Stomach (tissue), 9 donors: ENCODE data around the gene KLHL17. TPM values are rescaled to one million over a fixed set of nuclear protein-coding genes. Genes with fewer than 3 reads are reported as not detected.

ENCODE experiments used
- DNase-seq, 2 donors: peaks; one replicate each; pipeline versions ENCODE4 v3.0.0 to v3.0.0-alpha.2; 2013 to 2019
- H3K27ac ChIP-seq, 5 donors: fragments of 200-600 bp in 4 of 5; sonication (generic) in 4 of 5; one replicate each; pipeline ENCODE4 v1.5.1; 2013 to 2019; ENCODE audit warnings: mild to moderate bottlenecking in 1 of 5, moderate library complexity in 1 of 5
- H3K27me3 ChIP-seq, 3 donors: fragments of 200-600 bp; sonication (generic); one replicate each; pipeline ENCODE4 v1.5.1; 2017 to 2019; ENCODE audit warnings: mixed run types in 1 of 3
- H3K36me3 ChIP-seq, 4 donors: fragments of 200-600 bp; sonication (generic); 1 replicate in 3 of 4; 2 replicates in 1 of 4; pipeline ENCODE4 v1.5.1; 2016 to 2019
- H3K4me1 ChIP-seq, 4 donors: fragments of 200-600 bp; sonication (generic); one replicate each; pipeline ENCODE4 v1.5.1; 2016 to 2019
- H3K4me3 ChIP-seq, 4 donors: fragments of 200-600 bp; sonication (generic) in 3 of 4; one replicate each; pipeline ENCODE4 v1.5.1; 2016 to 2019; ENCODE audit warnings: mild to moderate bottlenecking in 1 of 4
- H3K9me3 ChIP-seq, 4 donors: fragments of 200-600 bp; sonication (generic); one replicate each; pipeline ENCODE4 v1.5.1; 2016 to 2019
- EP300 ChIP-seq: sonication (generic); formaldehyde crosslinking; IDR thresholded peaks from one replicate; pipeline ENCODE4 v1.6.1; 2017; ENCODE audit warnings: antibody characterized with exemption
- POLR2A ChIP-seq, 4 donors: fragments of 450-650 bp; IDR thresholded peaks; one replicate each; pipeline ENCODE4 v1.6.1; 2016; ENCODE audit warnings: antibody characterized with exemption in 4 of 4, control low read depth in 2 of 4, mild to moderate bottlenecking in 1 of 4, moderate library complexity in 1 of 4
- POLR2AphosphoS5 ChIP-seq, 3 donors: sonication (generic); formaldehyde crosslinking; IDR thresholded peaks; one replicate each; pipeline ENCODE4 v1.6.1; 2016; ENCODE audit warnings: antibody characterized with exemption in 3 of 3
- WGBS, 5 donors: extraction: QIAGEN DNeasy Blood & Tissue Kit in 3 of 5; methylation state at CpG; one replicate each; pipeline versions ENCODE4 v1.1.5 to v1.1.7; 2013 to 2018; 5-methylcytosine and 5-hydroxymethylcytosine counted together
- intact Hi-C: fragments of 100-400 bp; cut with DNase I; formaldehyde crosslinking; loops from one replicate; pipeline ENCODE4 v1.15.1; 2023; ENCODE audit warnings: low total_unique reads
- polyA plus RNA-seq, 3 donors: library from polyadenylated mRNA; stranded (reverse); fragments of 200-250 nt; gene quantifications; one replicate each; pipeline ENCODE4 v1.2.3, GENCODE V29; 2013
- total RNA-seq, 5 donors: library from RNA; depleted of rRNA; stranded (reverse); fragments of >200 nt; gene quantifications; one replicate each; pipeline versions ENCODE4 v1.1.0 to v1.2.3, GENCODE V29; 2014 to 2016
- TF ChIP-seq, protein P1 (sequence below), 7 experiments: fragments of 450-650 bp in 4 of 7; fragments of 200-600 bp in 3 of 7; sonication (generic) in 3 of 7; IDR thresholded peaks; one replicate each; pipeline ENCODE4 v1.5.1; 2016 to 2019; ENCODE audit warnings: antibody characterized with exemption in 7 of 7, control low read depth in 2 of 7, mild to moderate bottlenecking in 1 of 7
- donor health status: healthy with polysubstance abuse.
- donor health status: Bipolar disorder and iron deficiency.
- donor health status: healthy.

The KLHL17 gene
- total and polyA plus RNA-seq, 8 donors = 1.7 to 99.9 (median 7.6) TPM

GRCh38 chr1:920521-920920, 39.9 kb upstream of the KLHL17 start:
- H3K36me3 ChIP-seq = no peaks in the 10 kb centered on the region
- TF ChIP-seq EP300 = no peak
- TF ChIP-seq, protein P1, sequence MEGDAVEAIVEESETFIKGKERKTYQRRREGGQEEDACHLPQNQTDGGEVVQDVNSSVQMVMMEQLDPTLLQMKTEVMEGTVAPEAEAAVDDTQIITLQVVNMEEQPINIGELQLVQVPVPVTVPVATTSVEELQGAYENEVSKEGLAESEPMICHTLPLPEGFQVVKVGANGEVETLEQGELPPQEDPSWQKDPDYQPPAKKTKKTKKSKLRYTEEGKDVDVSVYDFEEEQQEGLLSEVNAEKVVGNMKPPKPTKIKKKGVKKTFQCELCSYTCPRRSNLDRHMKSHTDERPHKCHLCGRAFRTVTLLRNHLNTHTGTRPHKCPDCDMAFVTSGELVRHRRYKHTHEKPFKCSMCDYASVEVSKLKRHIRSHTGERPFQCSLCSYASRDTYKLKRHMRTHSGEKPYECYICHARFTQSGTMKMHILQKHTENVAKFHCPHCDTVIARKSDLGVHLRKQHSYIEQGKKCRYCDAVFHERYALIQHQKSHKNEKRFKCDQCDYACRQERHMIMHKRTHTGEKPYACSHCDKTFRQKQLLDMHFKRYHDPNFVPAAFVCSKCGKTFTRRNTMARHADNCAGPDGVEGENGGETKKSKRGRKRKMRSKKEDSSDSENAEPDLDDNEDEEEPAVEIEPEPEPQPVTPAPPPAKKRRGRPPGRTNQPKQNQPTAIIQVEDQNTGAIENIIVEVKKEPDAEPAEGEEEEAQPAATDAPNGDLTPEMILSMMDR (IDR thresholded peaks at IDR 0.05) = no peak
- no peak for TF ChIP-seq POLR2A (IDR thresholded peaks at IDR 0.05)
- TF ChIP-seq POLR2AphosphoS5 (IDR thresholded peaks at IDR 0.05) = no peak
- peak overlapping the region in 2 of 4 donors; percentile 21 to 25 for H3K4me3 ChIP-seq
- intact Hi-C loops = no loop called here
- no peak for DNase-seq
- H3K9me3 ChIP-seq = no peaks in the 10 kb centered on the region
- no peak overlapping the region for H3K27ac ChIP-seq
- peaks cover 56 to 71% (median 70%) of the 10 kb centered on the region in 4 donors for H3K4me1 ChIP-seq
- 5 to 12% (median 10%) methylated on average over 5 to 13 of the region's 13 CpGs for WGBS, 5 donors
- H3K27me3 ChIP-seq = peaks cover 0 to 100% (median 49%) of the 10 kb centered on the region in 3 donors

DNA sequence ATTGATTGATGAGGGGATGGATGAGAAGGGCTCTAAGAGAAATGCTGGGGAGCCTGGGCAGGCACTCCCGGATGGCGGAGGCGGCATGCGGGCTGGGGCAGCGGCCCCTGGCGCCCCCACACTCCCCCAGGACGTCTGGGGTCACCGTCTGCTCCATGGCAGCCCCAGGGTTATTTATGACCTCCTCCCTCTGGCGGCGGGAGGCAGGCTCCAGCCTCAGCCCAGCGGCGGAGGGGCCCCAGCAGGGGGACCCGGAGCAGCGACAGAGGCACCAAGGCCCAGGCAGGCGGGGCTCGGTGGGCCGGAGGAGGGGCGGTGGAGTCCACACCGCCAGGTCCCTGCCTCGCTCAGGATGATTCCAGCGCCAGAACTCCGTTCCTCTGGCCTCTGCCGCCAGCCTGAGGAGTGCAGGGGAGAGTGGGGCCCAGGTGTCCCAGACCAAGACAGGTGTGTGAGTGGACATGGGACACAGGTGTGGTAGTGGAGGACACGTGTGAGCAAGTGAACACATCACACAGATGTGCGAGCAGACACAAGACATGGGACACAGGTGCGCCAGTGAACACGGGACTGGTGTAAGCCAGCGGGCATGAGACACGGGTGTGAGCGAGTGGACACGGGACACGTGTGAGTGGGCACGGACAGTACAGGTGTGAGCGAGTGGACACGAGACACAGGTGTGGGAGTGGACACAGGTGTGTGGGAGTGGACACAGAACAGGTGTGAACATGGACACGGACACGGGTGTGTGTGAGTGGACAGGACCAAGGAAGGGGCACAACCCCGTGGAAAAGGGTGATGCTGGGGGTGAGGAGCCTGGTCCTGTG, 39.2 kb upstream of the KLHL17 start:
- H3K27ac ChIP-seq = no peak overlapping the region
- TF ChIP-seq EP300 (no peak), POLR2AphosphoS5 (IDR thresholded peaks at IDR 0.05) (no peak), POLR2A (IDR thresholded peaks at IDR 0.05) (no peak)
- TF ChIP-seq, protein P1 (IDR thresholded peaks at IDR 0.05) = peak in 5 of 7 experiments; percentile 12 to 67 (median 41)
- peak overlapping the region in 2 of 4 donors; percentile 21 to 25 for H3K4me3 ChIP-seq
- peaks cover 59 to 74% (median 71%) of the 10 kb centered on the region in 4 donors for H3K4me1 ChIP-seq
- H3K27me3 ChIP-seq = peaks cover 0 to 100% (median 56%) of the 10 kb centered on the region in 3 donors
- no peaks in the 10 kb centered on the region for H3K9me3 ChIP-seq
- 27 to 37% (median 32%) methylated on average over 25 to 38 of the region's 38 CpGs for WGBS, 5 donors
- intact Hi-C loops = no loop called here
- no peaks in the 10 kb centered on the region for H3K36me3 ChIP-seq
- DNase-seq = peak; percentile 69 to 93

DNA sequence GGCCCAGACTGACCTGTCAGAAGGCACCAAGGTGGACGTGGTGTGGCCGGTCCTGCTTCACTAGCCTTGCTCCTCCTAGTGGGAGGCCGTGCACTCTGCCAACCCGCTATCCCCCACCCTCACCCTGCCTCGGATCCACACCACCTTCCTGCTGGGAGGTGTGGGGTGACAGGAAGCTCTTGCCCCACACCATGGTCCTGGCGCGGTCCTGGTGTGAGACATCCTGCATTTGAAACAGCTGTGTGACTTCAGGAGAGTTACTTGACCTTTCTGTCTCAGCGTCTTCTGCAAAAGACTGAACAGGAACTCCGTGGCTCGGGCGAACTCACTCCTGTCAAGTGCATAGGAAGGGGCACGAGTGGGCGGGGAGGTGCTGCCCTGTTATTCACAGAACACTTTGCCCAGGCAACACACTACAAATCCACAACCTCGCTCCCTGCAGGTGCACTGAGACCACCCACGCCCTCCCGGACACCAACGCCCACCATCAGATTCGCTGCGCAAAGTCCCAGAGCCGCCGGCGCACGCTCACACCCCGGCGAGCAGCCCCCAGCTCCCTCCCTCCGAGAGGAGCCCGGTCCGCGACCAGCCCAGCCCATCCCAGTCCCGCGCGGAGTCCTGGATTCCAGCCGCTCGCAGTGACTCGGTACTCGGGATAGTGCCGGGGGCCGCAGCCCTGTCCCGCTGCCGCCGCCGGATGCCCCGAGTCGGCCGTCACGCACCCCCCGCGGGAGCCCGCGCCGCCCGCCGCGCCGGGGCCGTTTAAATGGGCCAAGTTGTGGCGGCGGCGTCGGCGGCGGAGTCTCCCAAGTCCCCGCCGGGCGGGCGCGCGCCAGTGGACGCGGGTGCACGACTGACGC, 37.0 kb upstream of the KLHL17 start, which contains the start of gene SAMD11:
TSS of gene SAMD11 (plus strand) at position 793 of the 860 bp plus-strand sequence. CDS start 509 bp downstream, outside the sequence.
- intact Hi-C loops = no loop called here
- peak within 1 kb of the TSS in 3 of 5 donors; percentile 63 to 72 (median 67) for H3K27ac ChIP-seq
- WGBS, 5 donors = 3 to 16% (median 5%) methylated on average over 22 to 72 of the region's 72 CpGs

More for the DNA sequence above, 37.0 kb upstream of the KLHL17 start, which contains the start of gene SAMD11:
- no peaks in the 10 kb centered on the region for H3K36me3 ChIP-seq
- H3K4me3 ChIP-seq = peak within 1 kb of the TSS; percentile 54 to 67 (median 59)
- H3K9me3 ChIP-seq = no peaks in the 10 kb centered on the region
- peaks cover 0 to 100% (median 68%) of the 10 kb centered on the region in 3 donors for H3K27me3 ChIP-seq
- peak; percentile 88 to 93 for DNase-seq
- TF ChIP-seq POLR2A (IDR thresholded peaks at IDR 0.05) (no peak), EP300 (no peak), POLR2AphosphoS5 (IDR thresholded peaks at IDR 0.05) (no peak)
- TF ChIP-seq, protein P1 (IDR thresholded peaks at IDR 0.05) = no peak
- peaks cover 50 to 76% (median 59%) of the 10 kb centered on the region in 4 donors for H3K4me1 ChIP-seq
